ENCODE data around the gene PSMA4.
"Not testable (repeated sequence)": the region's sequence is repeated elsewhere in the genome, so short reads cannot be mapped to it uniquely, and the experiment has no call there.

PSMA4 gene

GRCh38 chr15:78551902-78552301 lies 11.7 kb downstream of the PSMA4 start:
- DNase-seq (ENCODE audit: low spot score) = no peak

GRCh38 chr15:78552597-78552996 lies 12.4 kb downstream of the PSMA4 start:
- DNase-seq (ENCODE audit: low spot score) = no peak

- DNase-seq (ENCODE audit: low spot score) = not testable (repeated sequence)
These were observed 20.0 kb downstream of the PSMA4 start for GRCh38 chr15:78560201-78560600.

GRCh38 chr15:78561490-78561889 lies 21.2 kb downstream of the PSMA4 start:
- DNase-seq (ENCODE audit: low spot score) = no peak

- no peak for DNase-seq (ENCODE audit: low spot score)
These were observed 22.8 kb downstream of the PSMA4 start for GRCh38 chr15:78563092-78563491.

GRCh38 chr15:78564743-78565096 lies 24.5 kb downstream of the PSMA4 start:
- no peak for DNase-seq (ENCODE audit: low spot score)

- DNase-seq (ENCODE audit: low spot score) = peak; percentile 71
These were observed 25.1 kb downstream of the PSMA4 start, which contains the start of gene CHRNA5 for GRCh38 chr15:78565097-78565950. CHRNA5 (plus strand) TSS chr15:78565520; CDS start chr15:78565720, 200 bp downstream.

GRCh38 chr15:78565951-78566774 lies 25.9 kb downstream of the PSMA4 start:
- no peak for DNase-seq (ENCODE audit: low spot score)

GRCh38 chr15:78567531-78567930 lies 27.3 kb downstream of the PSMA4 start:
- no peak for DNase-seq (ENCODE audit: low spot score)

- no peak for DNase-seq (ENCODE audit: low spot score)
These were observed 30.5 kb downstream of the PSMA4 start for GRCh38 chr15:78570710-78571109.

- DNase-seq (ENCODE audit: low spot score) = no peak
These were observed 31.1 kb downstream of the PSMA4 start for GRCh38 chr15:78571382-78571781.

GRCh38 chr15:78573416-78573815 lies 33.2 kb downstream of the PSMA4 start:
- no peak for DNase-seq (ENCODE audit: low spot score)

GRCh38 chr15:78574944-78575343 lies 34.7 kb downstream of the PSMA4 start:
- no peak for DNase-seq (ENCODE audit: low spot score)

GRCh38 chr15:78597583-78597982 lies 57.3 kb downstream of the PSMA4 start:
- DNase-seq (ENCODE audit: low spot score) = no peak

- DNase-seq (ENCODE audit: low spot score) = no peak
These were observed 58.1 kb downstream of the PSMA4 start for GRCh38 chr15:78598348-78598747.

- DNase-seq (ENCODE audit: low spot score) = no peak
These were observed 58.9 kb downstream of the PSMA4 start for GRCh38 chr15:78599189-78599588.
